Testis (tissue), 3 donors: ENCODE data around the gene TBX1. TPM values are rescaled to one million over a fixed set of nuclear protein-coding genes. Genes with fewer than 3 reads are reported as not detected.
A peak's percentile ranks its signal among the peaks of the same experiment; 100 is the strongest.

Source experiments
- DNase-seq: peaks from one replicate; pipeline ENCODE4 v3.0.0-alpha.2; 2019
- H3K27ac ChIP-seq, 2 donors: fragments of 200-600 bp; sonication (generic); one replicate each; pipeline ENCODE4 v1.5.1; 2019
- H3K27me3 ChIP-seq: fragments of 200-600 bp; sonication (generic); one replicate; pipeline ENCODE4 v1.5.1; 2019
- H3K36me3 ChIP-seq: fragments of 200-600 bp; sonication (generic); one replicate; pipeline ENCODE4 v1.5.1; 2017; ENCODE audit warnings: low read depth; ENCODE audit errors: missing control alignments
- H3K4me1 ChIP-seq: fragments of 200-600 bp; sonication (generic); one replicate; pipeline ENCODE4 v1.5.1; 2019
- H3K4me3 ChIP-seq, 2 donors: fragments of 200-600 bp; sonication (generic); one replicate each; pipeline ENCODE4 v1.5.1; 2017 to 2019
- H3K9me3 ChIP-seq: fragments of 200-600 bp; sonication (generic); one replicate; pipeline ENCODE4 v1.5.1; 2017
- CTCF ChIP-seq, 3 experiments: fragments of 450-650 bp in 2 of 3; fragments of 200-600 bp in 1 of 3; sonication (generic) in 1 of 3; IDR thresholded peaks; one replicate each; pipeline ENCODE4 v1.5.1; 2016 to 2019; ENCODE audit warnings: antibody characterized with exemption in 3 of 3, mild to moderate bottlenecking in 2 of 3, moderate library complexity in 1 of 3
- POLR2A ChIP-seq: fragments of 450-650 bp; IDR thresholded peaks from one replicate; pipeline ENCODE4 v1.6.1; 2017; ENCODE audit warnings: antibody characterized with exemption, mild to moderate bottlenecking, moderate library complexity
- WGBS, 2 donors: methylation state at CpG; one replicate each; pipeline ENCODE4 v1.1.5; 2018; 5-methylcytosine and 5-hydroxymethylcytosine counted together
- intact Hi-C: fragments of 100-400 bp; cut with DNase I; formaldehyde crosslinking; loops from one replicate; pipeline ENCODE4 v1.15.1; 2023; ENCODE audit warnings: low total_unique reads
- polyA plus RNA-seq: library from polyadenylated mRNA; stranded (reverse); fragments of 350-450 nt; fragmentation: Illumina TruSeq; extraction: RNeasy Lipid Tissue Mini Kit (QIAGEN cat#74804); gene quantifications from one replicate; pipeline ENCODE4 v1.2.3, GENCODE V29; 2014; ENCODE audit warnings: low read depth, low replicate concordance; ENCODE audit not compliant: insufficient read depth
- total RNA-seq, 2 donors: library from RNA; depleted of rRNA; stranded (reverse); fragments of >200 nt; gene quantifications; one replicate each; pipeline ENCODE4 v1.2.3, GENCODE V29; 2016

The TBX1 gene
- total and polyA plus RNA-seq, 3 donors from 2014 or later = 18.1 to 43.4 (median 23.3) TPM

GRCh38 chr22:19799322-19800190, 39.0 kb downstream of the TBX1 start:
- H3K27me3 ChIP-seq = no peaks in the 10 kb centered on the region
- no peak overlapping the region for H3K4me3 ChIP-seq
- no peaks in the 10 kb centered on the region for H3K4me1 ChIP-seq
- H3K27ac ChIP-seq = no peak overlapping the region
- intact Hi-C loops = no loop called here
- no peak for DNase-seq
- H3K9me3 ChIP-seq = no peaks in the 10 kb centered on the region
- TF ChIP-seq CTCF (IDR thresholded peaks at IDR 0.05) = no peak
- TF ChIP-seq POLR2A = no peak
- H3K36me3 ChIP-seq = no peaks in the 10 kb centered on the region
- WGBS, 2 donors = 89 to 91% methylated on average over 20 to 35 of the region's 35 CpGs

GRCh38 chr22:19800306-19800705, 39.7 kb downstream of the TBX1 start:
- Histone ChIP-seq H3K27ac (no peak overlapping the region), H3K4me3 (no peak overlapping the region), H3K4me1 (no peaks in the 10 kb centered on the region), H3K36me3 (no peaks in the 10 kb centered on the region), H3K27me3 (no peaks in the 10 kb centered on the region), H3K9me3 (no peaks in the 10 kb centered on the region)
- DNase-seq = no peak
- intact Hi-C loops = no loop called here
- TF ChIP-seq POLR2A (no peak), CTCF (IDR thresholded peaks at IDR 0.05) (no peak)
- 85 to 94% methylated on average over 4 to 7 of the region's 8 CpGs for WGBS, 2 donors

GRCh38 chr22:19800761-19801244, 40.2 kb downstream of the TBX1 start:
- 97% methylated on average over 13 of the region's 13 CpGs; no CpG with 5 or more reads in 1 of the 2 donors for WGBS, 2 donors
- TF ChIP-seq POLR2A = no peak
- H3K4me1 ChIP-seq = no peaks in the 10 kb centered on the region
- H3K4me3 ChIP-seq = no peak overlapping the region
- H3K27ac ChIP-seq = no peak overlapping the region
- H3K36me3 ChIP-seq = no peaks in the 10 kb centered on the region
- no peaks in the 10 kb centered on the region for H3K27me3 ChIP-seq
- intact Hi-C loops = no loop called here
- DNase-seq = peak; percentile 27
- H3K9me3 ChIP-seq = no peaks in the 10 kb centered on the region

- Histone ChIP-seq H3K27me3 (no peaks in the 10 kb centered on the region), H3K4me3 (no peak overlapping the region), H3K36me3 (no peaks in the 10 kb centered on the region), H3K9me3 (no peaks in the 10 kb centered on the region), H3K4me1 (no peaks in the 10 kb centered on the region), H3K27ac (no peak overlapping the region)
- no peak for TF ChIP-seq POLR2A
- TF ChIP-seq CTCF (IDR thresholded peaks at IDR 0.05) = no peak
- no peak for DNase-seq
- intact Hi-C loops = no loop called here
- WGBS, 2 donors = 71 to 91% methylated on average over 13 to 17 of the region's 18 CpGs
Measured at GRCh38 chr22:19801340-19802000, 40.9 kb downstream of the TBX1 start.
